CD4-positive, alpha-beta memory T cell (primary cell): ENCODE measurements around the gene DST. TPM values are rescaled to one million over a fixed set of nuclear protein-coding genes. Genes with fewer than 3 reads are reported as not detected.

Experiments
- CTCF ChIA-PET: fragments of 350-600 bp; sonication (Branson Sonifier 250); formaldehyde crosslinking; loops from one replicate; lab custom pipeline; 2021; ENCODE audit warnings: inconsistent platforms; ENCODE audit not compliant: partially characterized antibody; lab: Charles Lee
- POLR2A ChIA-PET: fragments of 350-600 bp; sonication (Branson Sonifier 250); formaldehyde crosslinking; loops from one replicate; lab custom pipeline; 2021; ENCODE audit not compliant: partially characterized antibody; lab: Charles Lee
- DNase-seq, 5 donors: peaks; one replicate each; pipeline versions ENCODE4 v3.0.0 to v3.0.0-alpha.2; 2020 to 2022; ENCODE audit warnings: mixed read lengths in 1 of 5
- H3K27ac ChIP-seq: one replicate; pipeline ENCODE4 v1.7.0; 2013; ENCODE audit warnings: low read depth, low read length
- H3K27me3 ChIP-seq: 2 replicates; pipeline ENCODE4 v1.7.0; 2013; ENCODE audit warnings: mild to moderate bottlenecking, low read length, moderate library complexity; ENCODE audit not compliant: insufficient read depth
- H3K36me3 ChIP-seq: 2 replicates; pipeline ENCODE4 v1.7.0; 2013; ENCODE audit warnings: mild to moderate bottlenecking, low read length, moderate library complexity; ENCODE audit not compliant: insufficient read depth
- H3K4me1 ChIP-seq: 2 replicates; pipeline ENCODE4 v1.7.0; 2013; ENCODE audit warnings: mild to moderate bottlenecking, low read length, moderate library complexity; ENCODE audit not compliant: insufficient read depth
- H3K4me3 ChIP-seq, 2 donors: one replicate each; pipeline ENCODE4 v1.7.0; 2013; ENCODE audit warnings: low read length in 2 of 2, mild to moderate bottlenecking in 1 of 2
- H3K9me3 ChIP-seq, 2 donors: one replicate each; pipeline ENCODE4 v1.7.0; 2013; ENCODE audit warnings: low read length in 2 of 2, control low read depth in 1 of 2; ENCODE audit not compliant: control insufficient read depth in 1 of 2
- H3K27ac Mint-ChIP-seq, 7 donors: one replicate each; pipeline ENCODE4 v1.8.0; 2020 to 2021; ENCODE audit warnings: mixed read lengths in 7 of 7, mild to moderate bottlenecking in 6 of 7, inconsistent platforms in 3 of 7, moderate library complexity in 3 of 7
- H3K27me3 Mint-ChIP-seq, 2 donors: one replicate each; pipeline ENCODE4 v1.8.0; 2020 to 2021; ENCODE audit warnings: mixed read lengths in 2 of 2
- H3K36me3 Mint-ChIP-seq, 2 donors: one replicate each; pipeline ENCODE4 v1.8.0; 2020 to 2021; ENCODE audit warnings: mixed read lengths in 2 of 2, inconsistent platforms in 1 of 2, mild to moderate bottlenecking in 1 of 2
- H3K4me1 Mint-ChIP-seq, 4 donors: one replicate each; pipeline ENCODE4 v1.8.0; 2020 to 2021; ENCODE audit warnings: mixed read lengths in 4 of 4, mild to moderate bottlenecking in 1 of 4
- H3K4me3 Mint-ChIP-seq, 8 donors: one replicate each; pipeline ENCODE4 v1.8.0; 2020 to 2021; ENCODE audit warnings: mixed read lengths in 8 of 8, mild to moderate bottlenecking in 7 of 8, moderate library complexity in 6 of 8, inconsistent platforms in 3 of 8
- H3K9me3 Mint-ChIP-seq, 8 donors: one replicate each; pipeline ENCODE4 v1.8.0; 2020 to 2021; ENCODE audit warnings: mixed read lengths in 8 of 8, mild to moderate bottlenecking in 5 of 8, inconsistent platforms in 3 of 8, moderate library complexity in 1 of 8
- intact Hi-C: fragments of 100-400 bp; cut with micrococcal nuclease; formaldehyde crosslinking; loops from one replicate; pipeline ENCODE4 v1.15.1; 2023
- polyA plus RNA-seq, 2 donors: library from polyadenylated mRNA; unstranded; fragments of 300-500 nt; fragmentation: Illumina TruSeq; gene quantifications; one replicate each; pipeline ENCODE4 v1.2.3, GENCODE V29; 2021
- total RNA-seq, 2 experiments: library from RNA; stranded (reverse); gene quantifications; one replicate each; pipeline ENCODE4 v1.2.3, GENCODE V29; 2021

The DST gene
- total and polyA plus RNA-seq, 4 experiments from 2014 or later = 1.1 to 8.8 (median 5.2) TPM

DNA sequence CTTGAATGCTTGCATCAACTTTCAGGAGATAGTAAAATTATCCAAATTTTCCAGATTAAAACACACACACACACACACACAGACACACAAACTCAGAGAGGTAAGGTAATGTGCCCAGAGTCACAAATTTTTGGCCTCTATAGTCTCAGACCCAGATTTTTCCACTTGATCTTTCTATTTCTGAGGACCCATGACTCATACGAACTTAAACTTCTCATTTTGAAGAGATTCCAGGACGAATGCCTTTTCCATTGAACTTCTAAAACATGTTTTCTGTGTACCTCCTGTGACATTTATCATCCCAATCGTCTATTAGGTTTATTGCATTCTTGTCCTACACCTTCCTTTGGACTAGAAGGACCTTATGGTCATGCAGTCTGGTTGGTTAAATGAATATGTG is 222.4 kb downstream of the DST start:
- H3K4me3 ChIP-seq = no peak overlapping the region
- H3K4me1 ChIP-seq = no peaks in the 10 kb centered on the region
- no peak for DNase-seq
- Mint-ChIP-seq H3K4me1 (no peaks in the 10 kb centered on the region), H3K27ac (no peak overlapping the region), H3K36me3 (no peaks in the 10 kb centered on the region), H3K9me3 (peaks cover 0 to 4% (median 0%) of the 10 kb centered on the region in 8 donors), H3K4me3 (no peak overlapping the region), H3K27me3 (peaks cover 0 to 3% of the 10 kb centered on the region in 2 donors)
- intact Hi-C loops = no loop called here
- no peaks in the 10 kb centered on the region for H3K36me3 ChIP-seq
- no peaks in the 10 kb centered on the region for H3K27me3 ChIP-seq
- H3K9me3 ChIP-seq = no peaks in the 10 kb centered on the region
- H3K27ac ChIP-seq = no peak overlapping the region
- CTCF ChIA-PET = no interaction called here
- POLR2A ChIA-PET = no interaction called here

DNA sequence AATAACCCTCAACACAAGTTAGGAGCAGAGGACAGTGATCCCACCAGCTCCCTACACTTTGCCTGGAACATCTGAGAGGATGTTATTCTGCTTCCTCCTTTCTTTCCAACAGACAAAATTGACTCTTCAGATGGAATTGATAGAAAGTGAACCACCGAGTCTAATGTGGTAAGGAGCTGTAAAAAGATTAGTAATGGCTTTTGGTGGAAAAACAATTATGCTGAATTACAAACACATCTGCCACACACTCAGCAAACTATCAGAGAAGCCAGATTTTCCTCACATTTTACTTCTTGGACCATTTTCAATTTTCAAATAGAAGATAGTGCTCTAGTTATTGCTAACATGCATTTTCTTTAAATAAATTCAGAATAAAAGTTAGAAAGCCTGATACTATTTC is 223.5 kb downstream of the DST start:
- H3K36me3 Mint-ChIP-seq = no peaks in the 10 kb centered on the region

DNA sequence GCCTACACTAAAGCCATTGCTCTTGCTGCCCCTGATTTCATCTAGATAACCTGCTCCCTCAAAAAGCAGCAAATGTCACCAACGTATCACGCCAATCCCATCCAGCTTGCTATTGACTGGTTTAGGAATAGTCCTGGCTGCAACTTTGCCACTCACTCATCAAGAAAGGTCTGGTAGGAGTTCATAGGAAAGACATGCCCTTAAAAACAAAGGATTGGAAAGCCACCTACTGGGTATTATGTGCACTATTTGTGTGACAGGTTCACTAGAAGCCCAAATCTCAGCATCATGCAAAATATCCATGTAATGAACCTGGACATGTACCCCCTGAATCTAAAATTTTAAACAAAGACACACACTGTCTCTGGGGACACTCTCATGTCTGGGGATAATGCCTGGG is 224.9 kb downstream of the DST start:
- Mint-ChIP-seq H3K27me3 (peaks cover 0 to 4% of the 10 kb centered on the region in 2 donors), H3K4me3 (no peak overlapping the region), H3K27ac (no peak overlapping the region), H3K9me3 (peaks cover 0 to 4% (median 0%) of the 10 kb centered on the region in 8 donors), H3K4me1 (no peaks in the 10 kb centered on the region), H3K36me3 (no peaks in the 10 kb centered on the region)
- ChIA-PET CTCF (no interaction called here), POLR2A (no interaction called here)
- H3K36me3 ChIP-seq = no peaks in the 10 kb centered on the region
- H3K27me3 ChIP-seq = no peaks in the 10 kb centered on the region
- no peak overlapping the region for H3K4me3 ChIP-seq
- H3K9me3 ChIP-seq = no peaks in the 10 kb centered on the region
- H3K27ac ChIP-seq = no peak overlapping the region
- no peak for DNase-seq
- no peaks in the 10 kb centered on the region for H3K4me1 ChIP-seq
- intact Hi-C loops = no loop called here

More for the DNA sequence above, 223.5 kb downstream of the DST start:
- intact Hi-C loops = no loop called here
- no peaks in the 10 kb centered on the region for H3K4me1 Mint-ChIP-seq
- no peaks in the 10 kb centered on the region for H3K4me1 ChIP-seq
- H3K27ac ChIP-seq = no peak overlapping the region
- no peaks in the 10 kb centered on the region for H3K36me3 ChIP-seq
- POLR2A ChIA-PET = no interaction called here
- H3K27me3 ChIP-seq = no peaks in the 10 kb centered on the region
- H3K27ac Mint-ChIP-seq = no peak overlapping the region
- no peak overlapping the region for H3K4me3 Mint-ChIP-seq
- peaks cover 0 to 3% of the 10 kb centered on the region in 2 donors for H3K27me3 Mint-ChIP-seq
- DNase-seq = peak in 1 of 5 donors; percentile 31
- CTCF ChIA-PET = no interaction called here
- H3K9me3 ChIP-seq = no peaks in the 10 kb centered on the region
- H3K4me3 ChIP-seq = no peak overlapping the region
- H3K9me3 Mint-ChIP-seq = peaks cover 0 to 4% (median 0%) of the 10 kb centered on the region in 8 donors

DNA sequence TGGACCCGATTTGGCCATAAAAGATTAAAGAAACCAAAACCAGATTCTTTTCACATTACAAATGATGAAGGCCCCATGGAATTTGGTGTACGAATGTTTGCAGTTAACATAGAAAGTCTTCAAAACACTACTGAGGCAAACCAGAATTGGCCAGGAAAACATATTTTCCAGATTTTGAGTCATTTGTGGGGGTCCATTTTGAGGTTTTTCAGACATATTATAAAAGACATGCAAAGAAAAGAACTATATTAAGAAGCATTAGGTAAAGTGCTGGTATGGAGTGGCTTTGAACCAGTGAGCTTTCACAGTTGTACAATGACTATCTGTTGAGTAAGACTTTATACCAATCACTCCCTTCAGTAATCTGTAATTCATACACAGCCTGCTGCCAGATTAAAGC is 226.4 kb downstream of the DST start:
- no peaks in the 10 kb centered on the region for H3K9me3 ChIP-seq
- POLR2A ChIA-PET = no interaction called here
- intact Hi-C loops = no loop called here
- no peaks in the 10 kb centered on the region for H3K4me1 ChIP-seq
- Mint-ChIP-seq H3K27ac (no peak overlapping the region), H3K27me3 (peaks cover 0 to 3% of the 10 kb centered on the region in 2 donors), H3K4me3 (no peak overlapping the region), H3K9me3 (peaks cover 0 to 4% (median 0%) of the 10 kb centered on the region in 8 donors), H3K4me1 (no peaks in the 10 kb centered on the region), H3K36me3 (no peaks in the 10 kb centered on the region)
- no peaks in the 10 kb centered on the region for H3K27me3 ChIP-seq
- no peaks in the 10 kb centered on the region for H3K36me3 ChIP-seq
- no peak overlapping the region for H3K4me3 ChIP-seq
- no peak for DNase-seq
- CTCF ChIA-PET = no interaction called here
- no peak overlapping the region for H3K27ac ChIP-seq

DNA sequence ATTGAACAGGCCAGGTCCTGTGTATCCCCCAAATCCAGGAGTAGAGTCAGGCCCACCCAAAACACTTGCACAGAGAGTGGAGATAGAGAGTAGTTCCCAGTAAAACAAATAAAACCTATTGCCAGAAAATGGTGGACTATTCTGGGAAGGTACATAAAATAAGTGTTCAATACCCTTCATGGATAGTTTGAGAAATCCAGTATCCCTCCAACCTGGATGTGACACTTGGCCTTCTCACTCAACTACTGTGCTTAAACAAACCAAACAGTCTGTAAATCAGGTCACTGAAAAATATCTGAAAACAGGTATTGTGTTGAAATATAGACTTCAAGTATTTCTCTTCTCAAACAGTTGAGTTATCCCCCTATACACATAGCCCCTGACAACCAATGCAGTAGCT is 233.7 kb downstream of the DST start:
- Histone ChIP-seq H3K4me3 (no peak overlapping the region), H3K27ac (no peak overlapping the region), H3K4me1 (no peaks in the 10 kb centered on the region), H3K9me3 (no peaks in the 10 kb centered on the region), H3K36me3 (no peaks in the 10 kb centered on the region), H3K27me3 (no peaks in the 10 kb centered on the region)
- DNase-seq = no peak
- POLR2A ChIA-PET = no interaction called here
- Mint-ChIP-seq H3K4me3 (no peak overlapping the region), H3K27me3 (peaks cover 0 to 3% of the 10 kb centered on the region in 2 donors), H3K27ac (no peak overlapping the region), H3K4me1 (no peaks in the 10 kb centered on the region), H3K36me3 (no peaks in the 10 kb centered on the region), H3K9me3 (peaks cover 0 to 4% (median 0%) of the 10 kb centered on the region in 8 donors)
- intact Hi-C loops = no loop called here
- CTCF ChIA-PET = no interaction called here
